Heart right ventricle (tissue), 16 donors: ENCODE results near the gene TMEM140. TPM values are rescaled to one million over a fixed set of nuclear protein-coding genes. Genes with fewer than 3 reads are reported as not detected.

ENCODE experiments used
- ATAC-seq, 8 donors: fragments of 200-7000 bp; cut with Tn5 transposase; one replicate each; pipeline ENCODE4 v1.9.1; 2020; ENCODE audit warnings: mild to moderate bottlenecking in 8 of 8, moderate library complexity in 8 of 8, moderate number of reproducible peaks in 1 of 8
- DNase-seq, 2 donors: peaks; one replicate each; pipeline ENCODE4 v3.0.0-alpha.2; 2020
- H3K27ac ChIP-seq, 10 donors: fragments of 200-600 bp; sonication (generic) in 2 of 10; one replicate each; pipeline versions ENCODE4 v1.5.0 to v1.8.0; 2020 to 2022; ENCODE audit warnings: mild to moderate bottlenecking in 3 of 10
- H3K27me3 ChIP-seq, 7 donors: fragments of 200-600 bp; one replicate each; pipeline ENCODE4 v1.8.0; 2021 to 2022; ENCODE audit warnings: mild to moderate bottlenecking in 2 of 7
- H3K36me3 ChIP-seq, 9 donors: fragments of 200-600 bp; sonication (generic) in 1 of 9; one replicate each; pipeline versions ENCODE4 v1.5.0 to v1.8.0; 2020 to 2022; ENCODE audit warnings: mild to moderate bottlenecking in 2 of 9
- H3K4me1 ChIP-seq, 9 donors: fragments of 200-600 bp; sonication (generic) in 1 of 9; one replicate each; pipeline versions ENCODE4 v1.5.0 to v1.8.0; 2020 to 2022; ENCODE audit warnings: mild to moderate bottlenecking in 4 of 9
- H3K4me3 ChIP-seq, 10 donors: fragments of 200-600 bp; sonication (generic) in 2 of 10; one replicate each; pipeline versions ENCODE4 v1.5.0 to v1.8.0; 2020 to 2022; ENCODE audit warnings: mild to moderate bottlenecking in 7 of 10, moderate library complexity in 2 of 10
- H3K9me3 ChIP-seq, 11 donors: fragments of 200-600 bp in 10 of 11; sonication (generic) in 2 of 11; one replicate each; pipeline versions ENCODE4 v1.5.0 to v1.8.0; 2013 to 2022; ENCODE audit warnings: mild to moderate bottlenecking in 2 of 11, control low read depth in 1 of 11, moderate library complexity in 1 of 11
- WGBS, 2 donors: extraction: QIAGEN DNeasy Blood & Tissue Kit; methylation state at CpG; one replicate each; pipeline ENCODE4 v1.1.7; 2013; ENCODE audit warnings: inconsistent platforms in 1 of 2; 5-methylcytosine and 5-hydroxymethylcytosine counted together
- intact Hi-C, 10 donors: fragments of 100-400 bp; cut with DNase I; formaldehyde crosslinking; loops; one replicate each; pipeline versions ENCODE4 v1.11.1 to v1.14.2; 2022
- long read RNA-seq, 3 donors: library from polyadenylated mRNA; unstranded; transcript quantifications; one replicate each; pipeline ENCODE4 v2.0.0, GENCODE V29; 2020 to 2021
- polyA plus RNA-seq, 2 donors: library from polyadenylated mRNA; stranded (reverse); fragments of 200-250 nt; gene quantifications; one replicate each; pipeline ENCODE4 v1.2.3, GENCODE V29; 2013
- total RNA-seq, 10 donors: library from RNA; stranded (reverse); fragmentation: NEBNext Ultra II Directional in 3 of 10; extraction: Animal tissue kit (Norgen Biotek cat#: 25700) in 3 of 10; gene quantifications; one replicate each; pipeline versions ENCODE4 v1.2.1 to v1.2.4, GENCODE V29; 2021 to 2023
- TF ChIP-seq, protein P1 (sequence below), 9 donors: fragments of 200-600 bp; sonication (generic) in 2 of 9; IDR thresholded peaks; one replicate each; pipeline versions ENCODE4 v1.5.0 to v1.8.0; 2021 to 2022; ENCODE audit warnings: antibody characterized with exemption in 9 of 9, mild to moderate bottlenecking in 5 of 9, moderate library complexity in 1 of 9
- donor health status: Arrhythmogenic right ventricular cardiomyopathy.
- donor health status: ischemic (EF 13 %, LVEDD 7.1; RV severe dilation, severe dysfunction).
- donor health status: healthy with polysubstance abuse.
- donor health status: DM: no; HTN: yes; CAD: no.
- donor health status: DM: no; HTN: no; CAD: no.
- donor health status: ischemic (EF 25% LVEDD 6.9; RV normal size, moderate dysfunction).
- donor health status: ischemic (EF 25% LVEDD 5.7; RV mildly dilated, moderate dysfunction).
- donor health status: healthy.
- donor health status: DM: yes; HTN: yes; CAD: no.
- donor health status: Ischemic cardiomyopathy.
- donor health status: ischemic (EF 35%, LVEDD 5.7; RV mildly dilated, moderate dysfunction).
- donor health status: nonischemic (EF 11% LVEDD 7.7; RV severe dilation, severe dysfunction).
- donor health status: DM: yes; HTN: yes; CAD: no.
- donor health status: PGD.
- donor health status: ischemic (EF 29% LVEDD 5.4; RV normal size, mild dysfunction).
- donor health status: nonischemic (EF 23%, LVEDD 6.1; RV moderate dilation, normal function).

The TMEM140 gene
- total RNA-seq (10 to 100 TPM; 15.7 to 74.1 (median 26.2) TPM), polyA plus RNA-seq (10 to 100 TPM in 1 of 2 donors, 1 to 10 TPM in 1; 6.1 to 28.3 TPM)
- long read RNA-seq, donor 1, transcript TMEM140-201 (2 exons, 1,997 nt), result major isoform, 23 of 27 reads
- long read RNA-seq, donor 1, partial matches to known transcripts, result 0 of 27 reads
- long read RNA-seq, donor 1, other reads (novel, unspliced or antisense), result 4 of 27 reads
- long read RNA-seq, donor 2, transcript TMEM140-201 (2 exons, 1,997 nt), result major isoform, 19 of 24 reads
- long read RNA-seq, donor 2, partial matches to known transcripts, result 0 of 24 reads
- long read RNA-seq, donor 2, other reads (novel, unspliced or antisense), result 5 of 24 reads
- long read RNA-seq, donor 3, transcript TMEM140-201 (2 exons, 1,997 nt), result major isoform, 90 of 95 reads
- long read RNA-seq, donor 3, partial matches to known transcripts, result 2 of 95 reads
- long read RNA-seq, donor 3, other reads (novel, unspliced or antisense), result 3 of 95 reads

DNA sequence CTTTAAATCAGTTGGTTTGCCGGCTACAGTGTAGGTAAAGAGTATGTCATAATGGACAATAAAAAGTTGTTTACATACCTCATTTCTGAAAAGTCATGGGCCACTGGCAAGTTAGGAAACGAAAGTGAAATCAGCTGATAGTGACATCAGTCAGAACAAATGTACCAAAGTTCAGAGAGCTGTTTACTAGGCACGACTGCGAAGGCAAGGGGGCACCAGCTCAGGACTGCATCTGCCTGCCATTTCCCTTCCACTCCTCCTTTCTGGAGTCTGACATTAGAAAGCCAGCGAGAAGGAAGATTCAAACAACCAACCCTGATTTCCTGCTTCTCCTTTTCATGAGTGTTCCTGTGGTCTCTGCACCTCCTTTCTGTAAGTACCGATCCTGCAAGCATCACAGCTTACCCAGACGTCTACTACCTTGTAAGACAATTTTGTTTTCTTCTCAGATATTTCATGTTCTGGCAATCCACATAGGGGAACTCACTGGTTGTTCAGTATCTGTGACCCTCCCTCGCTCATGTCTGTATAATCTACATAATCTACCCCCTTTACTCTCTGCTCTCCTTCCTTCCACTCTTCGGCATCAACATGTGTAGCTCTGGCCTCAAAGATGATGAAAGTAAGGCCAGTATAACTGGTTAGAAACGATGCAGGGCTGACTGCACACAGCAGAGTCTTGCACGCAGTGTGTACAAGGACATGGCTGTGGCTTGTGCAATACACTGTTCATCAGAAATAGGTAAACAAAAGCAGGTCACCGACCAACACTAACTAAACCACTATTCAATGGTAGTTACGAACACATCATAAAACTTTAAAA is at the start of gene TMEM140:
TSS of gene TMEM140 (plus strand) at position 174 of the 823 bp plus-strand sequence. CDS start 16,370 bp downstream, outside the sequence.
- 18 to 42% methylated on average over 13 of the region's 13 CpGs for WGBS, 2 donors
- intact Hi-C loops, result loop anchor here in 5 of 10 donors (1.0 to 5.0 kb wide), 4 partner anchors 22 to 161 kb away; partner anchors contain the start of genes AGBL3 (in 3 of the 5) and CYREN (in 2 of the 5)
- DNase-seq, result peak in 1 of 2 donors; percentile 57

DNA sequence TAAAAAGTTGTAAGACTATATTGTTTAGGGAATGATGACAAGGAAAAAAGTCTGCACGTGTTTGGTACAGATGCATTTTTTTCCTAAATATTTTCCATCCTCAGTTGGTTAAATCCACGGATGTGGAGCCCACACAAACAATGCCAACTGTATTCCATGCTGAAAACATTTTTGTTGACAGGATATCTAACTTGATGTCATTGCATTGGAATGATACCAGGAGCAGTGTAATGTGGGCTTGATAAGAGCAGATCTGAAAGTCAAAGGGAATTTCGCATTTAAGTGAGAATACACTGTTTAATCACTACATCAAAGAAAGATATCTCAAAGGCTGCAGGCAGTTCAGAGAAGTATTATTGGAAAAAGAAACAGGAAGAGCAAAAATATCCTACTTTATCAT is 49.5 kb upstream of the TMEM140 start:
- DNase-seq (no peak), ATAC-seq (peak in 1 of 8 donors; percentile 52)
- peak overlapping the region in 4 of 10 donors; percentile 16 to 43 (median 30) for H3K27ac ChIP-seq
- TF ChIP-seq, protein P1, sequence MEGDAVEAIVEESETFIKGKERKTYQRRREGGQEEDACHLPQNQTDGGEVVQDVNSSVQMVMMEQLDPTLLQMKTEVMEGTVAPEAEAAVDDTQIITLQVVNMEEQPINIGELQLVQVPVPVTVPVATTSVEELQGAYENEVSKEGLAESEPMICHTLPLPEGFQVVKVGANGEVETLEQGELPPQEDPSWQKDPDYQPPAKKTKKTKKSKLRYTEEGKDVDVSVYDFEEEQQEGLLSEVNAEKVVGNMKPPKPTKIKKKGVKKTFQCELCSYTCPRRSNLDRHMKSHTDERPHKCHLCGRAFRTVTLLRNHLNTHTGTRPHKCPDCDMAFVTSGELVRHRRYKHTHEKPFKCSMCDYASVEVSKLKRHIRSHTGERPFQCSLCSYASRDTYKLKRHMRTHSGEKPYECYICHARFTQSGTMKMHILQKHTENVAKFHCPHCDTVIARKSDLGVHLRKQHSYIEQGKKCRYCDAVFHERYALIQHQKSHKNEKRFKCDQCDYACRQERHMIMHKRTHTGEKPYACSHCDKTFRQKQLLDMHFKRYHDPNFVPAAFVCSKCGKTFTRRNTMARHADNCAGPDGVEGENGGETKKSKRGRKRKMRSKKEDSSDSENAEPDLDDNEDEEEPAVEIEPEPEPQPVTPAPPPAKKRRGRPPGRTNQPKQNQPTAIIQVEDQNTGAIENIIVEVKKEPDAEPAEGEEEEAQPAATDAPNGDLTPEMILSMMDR (IDR thresholded peaks at IDR 0.05), result no peak
- H3K9me3 ChIP-seq, result peaks cover 0 to 4% (median 0%) of the 10 kb centered on the region in 11 donors
- H3K4me3 ChIP-seq, result no peak overlapping the region
- WGBS, 2 donors, result 23 to 25% methylated on average over 3 of the region's 3 CpGs
- intact Hi-C loops, result no loop called here
- H3K4me1 ChIP-seq, result peaks cover 0 to 24% (median 10%) of the 10 kb centered on the region in 9 donors
- no peaks in the 10 kb centered on the region for H3K27me3 ChIP-seq
- no peaks in the 10 kb centered on the region for H3K36me3 ChIP-seq

More for the DNA sequence above, at the start of gene TMEM140:
- H3K4me3 ChIP-seq, result peak within 1 kb of the TSS; percentile 30 to 69 (median 62)
- ATAC-seq, result peak; percentile 73 to 88 (median 80)
- TF ChIP-seq, protein P1 (IDR thresholded peaks at IDR 0.05), result peak in 2 of 9 donors; percentile 23 to 34
- H3K4me1 ChIP-seq, result peaks cover 6 to 80% (median 62%) of the 10 kb centered on the region in 9 donors
- H3K27ac ChIP-seq, result peak within 1 kb of the TSS; percentile 87 to 97 (median 94)
- peaks cover 0 to 5% (median 0%) of the 10 kb centered on the region in 11 donors for H3K9me3 ChIP-seq
- no peaks in the 10 kb centered on the region for H3K27me3 ChIP-seq
- peaks cover 0 to 21% (median 0%) of the 10 kb centered on the region in 9 donors for H3K36me3 ChIP-seq

DNA sequence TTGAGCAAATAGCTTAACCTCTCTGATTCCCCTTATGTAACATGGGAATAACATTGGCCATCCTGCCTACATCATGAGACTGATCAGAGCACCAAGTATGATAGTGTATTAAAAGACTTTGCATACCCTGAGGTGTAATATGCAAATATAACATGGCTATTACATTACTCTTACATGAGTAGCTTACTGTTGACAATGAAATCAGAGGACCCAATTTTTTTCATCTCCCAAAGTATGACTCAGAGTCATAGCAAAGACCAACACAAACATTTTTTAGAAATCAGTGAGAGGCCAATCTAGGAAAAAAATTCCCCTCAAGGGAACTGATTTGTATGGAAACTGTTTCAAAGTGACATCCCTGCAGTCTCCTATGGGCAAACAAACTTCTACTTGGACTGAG is 47.0 kb upstream of the TMEM140 start:
- Histone ChIP-seq H3K27me3 (no peaks in the 10 kb centered on the region), H3K27ac (no peak overlapping the region), H3K4me3 (no peak overlapping the region), H3K9me3 (peaks cover 0 to 12% (median 0%) of the 10 kb centered on the region in 11 donors), H3K36me3 (no peaks in the 10 kb centered on the region), H3K4me1 (peaks cover 0 to 16% (median 10%) of the 10 kb centered on the region in 9 donors)
- intact Hi-C loops, result no loop called here
- DNase-seq, result no peak
- ATAC-seq, result no peak
- TF ChIP-seq, protein P1 (IDR thresholded peaks at IDR 0.05), result no peak

DNA sequence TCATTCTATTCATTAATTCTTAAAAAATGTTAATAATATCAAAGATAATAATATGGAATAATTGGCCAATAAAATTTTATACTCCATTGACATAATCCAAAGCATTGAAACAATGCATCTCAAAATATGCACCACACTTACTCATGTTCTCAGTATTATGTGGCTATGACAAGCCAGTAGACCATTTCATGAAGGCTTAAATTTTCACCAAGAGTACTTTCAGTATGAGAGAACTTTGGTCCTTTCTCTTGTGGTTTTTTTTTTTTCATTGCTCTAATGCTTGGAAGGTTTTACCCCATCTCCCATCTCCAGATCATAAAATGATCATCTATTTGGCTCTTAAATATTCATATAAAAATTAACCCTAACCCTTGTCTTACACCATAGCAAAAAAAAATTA is 45.5 kb upstream of the TMEM140 start:
- DNase-seq (no peak), ATAC-seq (no peak)
- intact Hi-C loops, result no loop called here
- H3K27ac ChIP-seq, result no peak overlapping the region
- TF ChIP-seq, protein P1 (IDR thresholded peaks at IDR 0.05), result no peak
- H3K36me3 ChIP-seq, result no peaks in the 10 kb centered on the region
- peaks cover 0 to 16% (median 10%) of the 10 kb centered on the region in 9 donors for H3K4me1 ChIP-seq
- peaks cover 0 to 14% (median 0%) of the 10 kb centered on the region in 11 donors for H3K9me3 ChIP-seq
- no peaks in the 10 kb centered on the region for H3K27me3 ChIP-seq
- no peak overlapping the region for H3K4me3 ChIP-seq
